ENCODE measurements around the gene TEX264. TPM values are rescaled to one million over a fixed set of nuclear protein-coding genes. Genes with fewer than 3 reads are reported as not detected.
A peak's percentile ranks its signal among the peaks of the same experiment; 100 is the strongest.

TEX264 gene
- total RNA-seq, 1 donor from 2014 or later: 15.9 TPM

Small RNA genes lying within 50 kb of the gene (small RNA-seq; reads per million reads assigned to genes)
- 106 reads per million, percentile 96 among the genes with 10 or more reads in this experiment for gene RNA5SP132

Other genes starting within 250 kb of the TEX264 start
- 26.8 TPM for gene DCAF1, start 171.2 kb upstream of the TEX264 start, total RNA-seq
- gene RAD54L2, start 132.5 kb upstream of the TEX264 start, total RNA-seq: 23.2 TPM
- gene GRM2, start 35.8 kb downstream of the TEX264 start, total RNA-seq: 12.5 TPM
- not detected for gene IQCF6, start 108.0 kb downstream of the TEX264 start, total RNA-seq
- not detected for gene IQCF2, start 190.4 kb downstream of the TEX264 start, total RNA-seq
- not detected for gene IQCF5, start 204.3 kb downstream of the TEX264 start, total RNA-seq
- gene IQCF1, start 232.1 kb downstream of the TEX264 start, total RNA-seq: not detected

Data from occipital lobe (tissue), 2 donors.